GM19397 (cell line): ENCODE results near the gene DLGAP4.

Experiments
- ATAC-seq: cut with Tn5 transposase; IDR thresholded peaks from one replicate; pipeline ENCODE4 v1.9.1; 2021; ENCODE audit warnings: mild to moderate bottlenecking, moderate library complexity; ENCODE audit not compliant: unreplicated experiment

The DLGAP4 gene

GRCh38 chr20:36525620-36526365, 219.7 kb downstream of the DLGAP4 start:
- no peak for ATAC-seq

GRCh38 chr20:36526521-36527011, 220.4 kb downstream of the DLGAP4 start:
- ATAC-seq: no peak

GRCh38 chr20:36527331-36528125, 221.4 kb downstream of the DLGAP4 start:
- ATAC-seq: no peak

GRCh38 chr20:36528176-36528874, 222.2 kb downstream of the DLGAP4 start:
- ATAC-seq: no peak

- ATAC-seq: no peak
Measured at GRCh38 chr20:36528875-36529417, 222.8 kb downstream of the DLGAP4 start.

GRCh38 chr20:36532388-36532787, 226.2 kb downstream of the DLGAP4 start:
- ATAC-seq: no peak

- ATAC-seq: no peak
Measured at GRCh38 chr20:36532822-36533221, 226.7 kb downstream of the DLGAP4 start.

- ATAC-seq: no peak
Measured at GRCh38 chr20:36538026-36538722, 232.0 kb downstream of the DLGAP4 start.

- no peak for ATAC-seq
Measured at GRCh38 chr20:36540551-36541211, 234.5 kb downstream of the DLGAP4 start.

GRCh38 chr20:36541227-36541767, 235.2 kb downstream of the DLGAP4 start, which contains the start of gene MYL9:
Gene MYL9 (plus strand): TSS chr20:36541519. CDS start chr20:36544885, 3,366 bp downstream.
- no peak for ATAC-seq

GRCh38 chr20:36541768-36542488, 235.8 kb downstream of the DLGAP4 start:
- no peak for ATAC-seq

GRCh38 chr20:36542516-36543183, 236.5 kb downstream of the DLGAP4 start:
- no peak for ATAC-seq

- no peak for ATAC-seq
Measured at GRCh38 chr20:36543184-36544133, 237.3 kb downstream of the DLGAP4 start.

GRCh38 chr20:36544134-36545018, 238.2 kb downstream of the DLGAP4 start:
- no peak for ATAC-seq

- ATAC-seq: no peak
Measured at GRCh38 chr20:36546111-36546736, 240.1 kb downstream of the DLGAP4 start.
